Measurements from ENCODE around the gene ZNF436.

The ZNF436 gene

DNA sequence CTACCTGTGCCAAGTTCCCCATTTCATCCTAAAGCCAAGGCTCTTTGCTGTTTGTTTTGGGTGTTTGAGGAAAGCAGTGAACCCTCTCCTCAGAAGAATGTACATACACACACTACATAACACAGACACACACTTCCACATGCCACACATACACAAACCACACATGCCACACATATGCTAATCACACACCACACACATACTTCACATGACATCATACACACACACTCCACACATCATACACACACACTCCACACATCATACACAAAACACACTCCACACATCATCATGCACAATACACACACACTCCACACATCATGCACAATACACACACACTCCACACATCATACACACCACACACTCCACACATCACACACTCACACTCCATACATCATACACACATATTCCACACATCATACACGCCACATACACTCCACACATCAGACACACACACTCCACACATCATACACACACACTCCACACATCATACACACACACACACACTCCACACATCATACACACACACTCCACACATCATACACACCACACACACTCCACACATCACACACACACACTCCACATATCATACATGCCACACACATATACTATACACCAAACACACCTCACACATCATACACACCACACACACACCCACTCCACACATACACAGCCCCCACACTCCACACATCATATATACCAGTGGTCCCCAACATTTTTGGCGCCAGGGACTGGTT is 22.7 kb upstream of the ZNF436 start:
- TF ChIP-seq CTCF (IDR thresholded peaks at IDR 0.05): no peak
- H3K27ac ChIP-seq: no peak overlapping the region
- H3K4me1 ChIP-seq (ENCODE audit: control insufficient read depth in 1 of 2, insufficient read depth in 1 of 2, low read depth in 1 of 2, low read length in 1 of 2): no peaks in the 10 kb centered on the region
- H3K9me3 ChIP-seq: no peaks in the 10 kb centered on the region
- no peak overlapping the region for H3K4me3 ChIP-seq (ENCODE audit: low read depth in 1 of 2, low read length in 1 of 2)
- no peaks in the 10 kb centered on the region for H3K27me3 ChIP-seq
- H3K36me3 ChIP-seq: no peaks in the 10 kb centered on the region

- no peak overlapping the region for H3K4me3 ChIP-seq (ENCODE audit: low read depth in 1 of 2, low read length in 1 of 2)
- H3K27ac ChIP-seq: no peak overlapping the region
- H3K36me3 ChIP-seq: no peaks in the 10 kb centered on the region
- H3K4me1 ChIP-seq (ENCODE audit: control insufficient read depth in 1 of 2, insufficient read depth in 1 of 2, low read depth in 1 of 2, low read length in 1 of 2): no peaks in the 10 kb centered on the region
- no peak for TF ChIP-seq CTCF (IDR thresholded peaks at IDR 0.05)
- no peaks in the 10 kb centered on the region for H3K27me3 ChIP-seq
- no peaks in the 10 kb centered on the region for H3K9me3 ChIP-seq
Observed at GRCh38 chr1:23389837-23390321, 20.2 kb upstream of the ZNF436 start.

- Histone ChIP-seq H3K9me3 (no peaks in the 10 kb centered on the region), H3K4me3 (ENCODE audit: low read depth in 1 of 2, low read length in 1 of 2) (no peak overlapping the region), H3K27me3 (no peaks in the 10 kb centered on the region), H3K36me3 (no peaks in the 10 kb centered on the region), H3K27ac (no peak overlapping the region), H3K4me1 (ENCODE audit: control insufficient read depth in 1 of 2, insufficient read depth in 1 of 2, low read depth in 1 of 2, low read length in 1 of 2) (no peaks in the 10 kb centered on the region)
- no peak for TF ChIP-seq CTCF (IDR thresholded peaks at IDR 0.05)
Observed at GRCh38 chr1:23387494-23387893, 17.9 kb upstream of the ZNF436 start.

GRCh38 chr1:23385119-23385621 is 15.5 kb upstream of the ZNF436 start:
- H3K27ac ChIP-seq: no peak overlapping the region
- no peaks in the 10 kb centered on the region for H3K9me3 ChIP-seq
- no peaks in the 10 kb centered on the region for H3K36me3 ChIP-seq
- H3K4me1 ChIP-seq (ENCODE audit: control insufficient read depth in 1 of 2, insufficient read depth in 1 of 2, low read depth in 1 of 2, low read length in 1 of 2): no peaks in the 10 kb centered on the region
- no peak for TF ChIP-seq CTCF (IDR thresholded peaks at IDR 0.05)
- H3K27me3 ChIP-seq: no peaks in the 10 kb centered on the region
- no peak overlapping the region for H3K4me3 ChIP-seq (ENCODE audit: low read depth in 1 of 2, low read length in 1 of 2)

GRCh38 chr1:23384312-23385058 is 14.8 kb upstream of the ZNF436 start:
- Histone ChIP-seq H3K27me3 (no peaks in the 10 kb centered on the region), H3K4me1 (ENCODE audit: control insufficient read depth in 1 of 2, insufficient read depth in 1 of 2, low read depth in 1 of 2, low read length in 1 of 2) (no peaks in the 10 kb centered on the region), H3K36me3 (no peaks in the 10 kb centered on the region), H3K9me3 (no peaks in the 10 kb centered on the region), H3K4me3 (ENCODE audit: low read depth in 1 of 2, low read length in 1 of 2) (no peak overlapping the region), H3K27ac (no peak overlapping the region)
- TF ChIP-seq CTCF (IDR thresholded peaks at IDR 0.05): no peak
